ENCODE measurements around the gene THAP12.
A peak's percentile ranks its signal among the peaks of the same experiment; 100 is the strongest.
"Not testable (repeated sequence)": the region's sequence is repeated elsewhere in the genome, so short reads cannot be mapped to it uniquely, and the experiment has no call there.

Gene THAP12

GRCh38 chr11:76380977-76381719 lies at the start of gene THAP12, which contains the start of gene GVQW3:
TSS of gene THAP12 (minus strand) at chr11:76381132. CDS start at chr11:76380836, 296 bp downstream.
TSS of gene GVQW3 (plus strand) at chr11:76381323. CDS start at chr11:76381829, 506 bp downstream.
- TF ChIP-seq ZNF274 (IDR thresholded peaks at IDR 0.05; ENCODE audit: low read depth, low read length) = no peak
- H3K4me3 ChIP-seq (ENCODE audit: low read length) = peak within 1 kb of the TSS; percentile 98

- TF ChIP-seq ZNF274 (IDR thresholded peaks at IDR 0.05; ENCODE audit: low read depth, low read length) = no peak
- H3K4me3 ChIP-seq (ENCODE audit: low read length) = no peak overlapping the region
Measured at GRCh38 chr11:76426660-76427059, 45.7 kb upstream of the THAP12 start.

- no peak overlapping the region for H3K4me3 ChIP-seq (ENCODE audit: low read length)
- TF ChIP-seq ZNF274 (IDR thresholded peaks at IDR 0.05; ENCODE audit: low read depth, low read length) = no peak
Measured at GRCh38 chr11:76424891-76425290, 44.0 kb upstream of the THAP12 start.

- no peak overlapping the region for H3K4me3 ChIP-seq (ENCODE audit: low read length)
Measured at GRCh38 chr11:76424379-76424778, 43.4 kb upstream of the THAP12 start.

GRCh38 chr11:76419896-76420295 lies 39.0 kb upstream of the THAP12 start:
- H3K4me3 ChIP-seq (ENCODE audit: low read length) = no peak overlapping the region
- no peak for TF ChIP-seq ZNF274 (IDR thresholded peaks at IDR 0.05; ENCODE audit: low read depth, low read length)

More at GRCh38 chr11:76424379-76424778, 43.4 kb upstream of the THAP12 start:
- no peak for TF ChIP-seq ZNF274 (IDR thresholded peaks at IDR 0.05; ENCODE audit: low read depth, low read length)

GRCh38 chr11:76415073-76415472 lies 34.1 kb upstream of the THAP12 start:
- no peak for TF ChIP-seq ZNF274 (IDR thresholded peaks at IDR 0.05; ENCODE audit: low read depth, low read length)
- H3K4me3 ChIP-seq (ENCODE audit: low read length) = no peak overlapping the region

GRCh38 chr11:76410851-76411357 lies 30.0 kb upstream of the THAP12 start:
- TF ChIP-seq ZNF274 (IDR thresholded peaks at IDR 0.05; ENCODE audit: low read depth, low read length) = no peak

GRCh38 chr11:76408171-76408965 lies 27.4 kb upstream of the THAP12 start:
- TF ChIP-seq ZNF274 (IDR thresholded peaks at IDR 0.05; ENCODE audit: low read depth, low read length) = no peak
- H3K4me3 ChIP-seq (ENCODE audit: low read length) = no peak overlapping the region

More at GRCh38 chr11:76410851-76411357, 30.0 kb upstream of the THAP12 start:
- H3K4me3 ChIP-seq (ENCODE audit: low read length) = no peak overlapping the region

GRCh38 chr11:76406359-76406758 lies 25.4 kb upstream of the THAP12 start:
- no peak overlapping the region for H3K4me3 ChIP-seq (ENCODE audit: low read length)
- TF ChIP-seq ZNF274 (IDR thresholded peaks at IDR 0.05; ENCODE audit: low read depth, low read length) = no peak

GRCh38 chr11:76401484-76401883 lies 20.6 kb upstream of the THAP12 start:
- not testable (repeated sequence) for H3K4me3 ChIP-seq (ENCODE audit: low read length)

- no peak overlapping the region for H3K4me3 ChIP-seq (ENCODE audit: low read length)
- TF ChIP-seq ZNF274 (IDR thresholded peaks at IDR 0.05; ENCODE audit: low read depth, low read length) = no peak
Measured at GRCh38 chr11:76400967-76401366, 20.0 kb upstream of the THAP12 start.

GRCh38 chr11:76397383-76397782 lies 16.5 kb upstream of the THAP12 start:
- no peak for TF ChIP-seq ZNF274 (IDR thresholded peaks at IDR 0.05; ENCODE audit: low read depth, low read length)
- no peak overlapping the region for H3K4me3 ChIP-seq (ENCODE audit: low read length)

- no peak for TF ChIP-seq ZNF274 (IDR thresholded peaks at IDR 0.05; ENCODE audit: low read depth, low read length)
Measured at GRCh38 chr11:76395296-76395695, 14.4 kb upstream of the THAP12 start.

GRCh38 chr11:76394411-76394810 lies 13.5 kb upstream of the THAP12 start:
- no peak for TF ChIP-seq ZNF274 (IDR thresholded peaks at IDR 0.05; ENCODE audit: low read depth, low read length)

More at GRCh38 chr11:76395296-76395695, 14.4 kb upstream of the THAP12 start:
- H3K4me3 ChIP-seq (ENCODE audit: low read length) = no peak overlapping the region

GRCh38 chr11:76392870-76393269 lies 11.9 kb upstream of the THAP12 start:
- TF ChIP-seq ZNF274 (IDR thresholded peaks at IDR 0.05; ENCODE audit: low read depth, low read length) = no peak
- no peak overlapping the region for H3K4me3 ChIP-seq (ENCODE audit: low read length)

More at GRCh38 chr11:76394411-76394810, 13.5 kb upstream of the THAP12 start:
- H3K4me3 ChIP-seq (ENCODE audit: low read length) = no peak overlapping the region

All from GM08714 (cell line).